Right lobe of liver (tissue), 6 donors: ENCODE measurements around the gene ITGB1BP1. TPM values are rescaled to one million over a fixed set of nuclear protein-coding genes. Genes with fewer than 3 reads are reported as not detected.

Source experiments
- ATAC-seq, 4 donors: fragments of 200-7000 bp; cut with Tn5 transposase; one replicate each; pipeline ENCODE4 v1.9.1; 2020; ENCODE audit warnings: mild to moderate bottlenecking in 4 of 4, moderate library complexity in 4 of 4
- DNase-seq, 3 donors: peaks; one replicate each; pipeline ENCODE4 v3.0.0-alpha.2; 2020
- H3K27ac ChIP-seq, 3 donors: fragments of 200-600 bp; one replicate each; pipeline ENCODE4 v1.8.0; 2022
- H3K27me3 ChIP-seq, 2 donors: fragments of 200-600 bp; one replicate each; pipeline ENCODE4 v1.8.0; 2022
- H3K36me3 ChIP-seq, 4 donors: fragments of 200-600 bp; sonication (generic) in 1 of 4; one replicate each; pipeline versions ENCODE4 v1.5.1 to v1.8.0; 2017 to 2022; ENCODE audit warnings: control low read depth in 1 of 4
- H3K4me1 ChIP-seq, 4 donors: fragments of 200-600 bp; sonication (generic) in 1 of 4; one replicate each; pipeline versions ENCODE4 v1.5.1 to v1.8.0; 2017 to 2022; ENCODE audit warnings: control low read depth in 1 of 4
- H3K4me3 ChIP-seq, 3 donors: fragments of 200-600 bp; one replicate each; pipeline ENCODE4 v1.8.0; 2022
- H3K9me3 ChIP-seq, 4 donors: fragments of 200-600 bp; sonication (generic) in 1 of 4; one replicate each; pipeline versions ENCODE4 v1.5.1 to v1.8.0; 2017 to 2022; ENCODE audit warnings: control low read depth in 1 of 4
- CTCF ChIP-seq, 4 donors: fragments of 200-600 bp in 3 of 4; fragments of 450-650 bp in 1 of 4; IDR thresholded peaks; one replicate each; pipeline versions ENCODE4 v1.5.1 to v1.8.0; 2016 to 2022; ENCODE audit warnings: antibody characterized with exemption in 4 of 4, mild to moderate bottlenecking in 2 of 4
- POLR2A ChIP-seq: fragments of 450-650 bp; IDR thresholded peaks from one replicate; pipeline ENCODE4 v1.6.1; 2017; ENCODE audit warnings: antibody characterized with exemption, mild to moderate bottlenecking
- WGBS: methylation state at CpG from one replicate; pipeline ENCODE4 v1.1.6; 2018; ENCODE audit warnings: low coverage, low lambda C conversion rate; ENCODE audit not compliant: insufficient coverage; ENCODE audit errors: missing lambda C conversion rate; 5-methylcytosine and 5-hydroxymethylcytosine counted together
- intact Hi-C, 2 donors: fragments of 100-400 bp; cut with DNase I; formaldehyde crosslinking; loops; one replicate each; pipeline versions ENCODE4 v1.11.2 to v1.14.1; 2022
- total RNA-seq, 6 experiments: library from RNA; depleted of rRNA in 2 of 6; stranded (reverse); fragments of >200 nt in 2 of 6; fragmentation: NEBNext Ultra II Directional in 3 of 6; extraction: Animal tissue kit (Norgen Biotek cat#: 25700) in 3 of 6; gene quantifications; one replicate each; pipeline versions ENCODE4 v1.1.0 to v1.2.4, GENCODE V29; 2016 to 2023
- donor health status: DM: no; HTN: yes; CAD: no.
- donor health status: DM: no; HTN: no; CAD: no.
- donor health status: DM: no; HTN: no; CAD: no.
- donor health status: DM: no; HTN: yes; CAD: no.
- donor health status: DM: no; HTN: yes; CAD: no.

Gene ITGB1BP1
- total RNA-seq, 6 experiments from 2014 or later, result 9.6 to 28.5 (median 20.8) TPM

- no peak overlapping the region for H3K4me3 ChIP-seq
- intact Hi-C loops, result no loop called here
- TF ChIP-seq CTCF (IDR thresholded peaks at IDR 0.05) (no peak), POLR2A (no peak)
- no peak overlapping the region for H3K27ac ChIP-seq
- no peak for ATAC-seq
- no peaks in the 10 kb centered on the region for H3K9me3 ChIP-seq
- no peaks in the 10 kb centered on the region for H3K36me3 ChIP-seq
- no peak for DNase-seq
- no peaks in the 10 kb centered on the region for H3K27me3 ChIP-seq
- 50% methylated on average over 4 of the region's 4 CpGs for WGBS
- no peaks in the 10 kb centered on the region for H3K4me1 ChIP-seq
Measured at GRCh38 chr2:9359463-9359862, 63.9 kb downstream of the ITGB1BP1 start.

- no peaks in the 10 kb centered on the region for H3K36me3 ChIP-seq
Measured at GRCh38 chr2:9358846-9359245, 64.5 kb downstream of the ITGB1BP1 start.

GRCh38 chr2:9356261-9356660 is 67.1 kb downstream of the ITGB1BP1 start:
- 57% methylated on average over 11 of the region's 11 CpGs for WGBS
- no peak for DNase-seq

More at GRCh38 chr2:9358846-9359245, 64.5 kb downstream of the ITGB1BP1 start:
- WGBS, result 25% methylated on average over 1 of the region's 1 CpG
- Histone ChIP-seq H3K9me3 (no peaks in the 10 kb centered on the region), H3K4me1 (no peaks in the 10 kb centered on the region), H3K4me3 (no peak overlapping the region), H3K27me3 (no peaks in the 10 kb centered on the region), H3K27ac (no peak overlapping the region)
- DNase-seq (no peak), ATAC-seq (no peak)
- intact Hi-C loops, result no loop called here
- TF ChIP-seq POLR2A, result no peak
- no peak for TF ChIP-seq CTCF (IDR thresholded peaks at IDR 0.05)

GRCh38 chr2:9355716-9356115 is 67.6 kb downstream of the ITGB1BP1 start:
- DNase-seq, result no peak
- no peaks in the 10 kb centered on the region for H3K36me3 ChIP-seq
- intact Hi-C loops, result no loop called here
- no peaks in the 10 kb centered on the region for H3K27me3 ChIP-seq
- no peaks in the 10 kb centered on the region for H3K9me3 ChIP-seq
- no peaks in the 10 kb centered on the region for H3K4me1 ChIP-seq
- ATAC-seq, result no peak
- 83% methylated on average over 4 of the region's 4 CpGs for WGBS
- no peak overlapping the region for H3K27ac ChIP-seq
- H3K4me3 ChIP-seq, result no peak overlapping the region
- TF ChIP-seq CTCF (IDR thresholded peaks at IDR 0.05), result no peak
- TF ChIP-seq POLR2A, result no peak

More at GRCh38 chr2:9356261-9356660, 67.1 kb downstream of the ITGB1BP1 start:
- no peak for ATAC-seq
- intact Hi-C loops, result no loop called here
- H3K27ac ChIP-seq, result no peak overlapping the region
- H3K4me1 ChIP-seq, result no peaks in the 10 kb centered on the region
- H3K4me3 ChIP-seq, result no peak overlapping the region
- no peaks in the 10 kb centered on the region for H3K36me3 ChIP-seq
- TF ChIP-seq CTCF (IDR thresholded peaks at IDR 0.05) (no peak), POLR2A (no peak)
- H3K9me3 ChIP-seq, result no peaks in the 10 kb centered on the region
- H3K27me3 ChIP-seq, result no peaks in the 10 kb centered on the region

GRCh38 chr2:9355270-9355669 is 68.1 kb downstream of the ITGB1BP1 start:
- Histone ChIP-seq H3K27me3 (no peaks in the 10 kb centered on the region), H3K27ac (no peak overlapping the region), H3K36me3 (no peaks in the 10 kb centered on the region), H3K9me3 (no peaks in the 10 kb centered on the region), H3K4me3 (no peak overlapping the region), H3K4me1 (no peaks in the 10 kb centered on the region)
- intact Hi-C loops, result no loop called here
- 67% methylated on average over 3 of the region's 3 CpGs for WGBS
- ATAC-seq (no peak), DNase-seq (no peak)
- TF ChIP-seq POLR2A (no peak), CTCF (IDR thresholded peaks at IDR 0.05) (no peak)
